Activated CD8-positive, alpha-beta memory T cell treated with anti-CD3 and anti-CD28 coated beads, Interleukin-2, amount 50 U/mL, for 24 hours (primary cell): ENCODE results near the gene CEMIP2.
"Not testable (repeated sequence)": the region's sequence is repeated elsewhere in the genome, so short reads cannot be mapped to it uniquely, and the experiment has no call there.

Source experiments
- DNase-seq: peaks from one replicate; pipeline ENCODE4 v3.0.0-alpha.2; 2020; ENCODE audit errors: extremely low read depth

Gene CEMIP2

DNA sequence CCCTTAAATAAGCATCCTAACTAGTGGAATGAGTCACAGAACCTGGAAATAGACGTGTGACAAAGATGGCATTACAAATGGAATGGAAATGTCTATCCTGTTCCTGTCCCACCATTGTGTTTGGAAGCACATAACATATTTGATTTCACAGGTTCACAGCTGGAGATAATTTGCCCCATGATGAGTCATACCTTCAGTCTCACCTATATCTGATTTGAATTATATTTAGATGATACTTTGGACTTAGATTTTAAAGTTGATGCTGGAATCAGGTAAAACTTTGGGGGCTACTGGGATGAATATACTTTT is 92.5 kb downstream of the CEMIP2 start:
- no peak for DNase-seq

DNA sequence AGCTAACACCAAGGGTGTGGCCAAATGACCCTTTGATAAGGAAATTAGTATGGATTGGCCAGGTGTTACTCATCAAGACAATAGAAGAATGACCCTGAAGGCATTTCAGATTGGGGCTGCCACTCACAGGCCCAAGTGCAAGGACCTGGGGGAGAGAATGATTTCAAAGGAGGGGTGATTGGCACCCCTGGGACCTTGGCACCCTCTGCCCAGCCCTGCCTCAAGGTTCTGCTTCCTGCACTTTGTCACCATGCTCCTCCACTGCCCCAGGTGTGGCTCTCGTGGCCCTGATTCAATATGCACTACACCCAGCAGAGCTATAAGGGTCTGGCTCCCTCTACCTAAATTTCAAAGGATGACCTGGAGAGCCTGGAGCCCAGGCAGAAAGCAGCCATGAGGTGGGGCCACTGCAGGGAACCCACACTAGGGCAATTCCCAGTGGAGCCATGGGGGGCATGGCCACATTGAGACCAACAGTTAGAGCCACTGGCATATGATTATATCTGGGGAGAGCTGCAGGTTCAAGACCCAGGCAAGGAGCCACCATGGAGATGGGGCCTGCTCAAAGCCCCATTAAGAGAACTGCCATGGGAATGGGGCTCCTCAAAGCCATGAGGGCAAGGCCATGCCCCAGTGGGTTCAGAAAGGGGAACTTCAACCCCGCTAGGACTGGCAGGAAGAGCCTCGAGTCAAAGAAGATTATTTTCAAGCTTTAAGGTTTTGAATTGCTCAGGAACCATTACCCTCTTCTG is 93.0 kb downstream of the CEMIP2 start:
- no peak for DNase-seq

DNA sequence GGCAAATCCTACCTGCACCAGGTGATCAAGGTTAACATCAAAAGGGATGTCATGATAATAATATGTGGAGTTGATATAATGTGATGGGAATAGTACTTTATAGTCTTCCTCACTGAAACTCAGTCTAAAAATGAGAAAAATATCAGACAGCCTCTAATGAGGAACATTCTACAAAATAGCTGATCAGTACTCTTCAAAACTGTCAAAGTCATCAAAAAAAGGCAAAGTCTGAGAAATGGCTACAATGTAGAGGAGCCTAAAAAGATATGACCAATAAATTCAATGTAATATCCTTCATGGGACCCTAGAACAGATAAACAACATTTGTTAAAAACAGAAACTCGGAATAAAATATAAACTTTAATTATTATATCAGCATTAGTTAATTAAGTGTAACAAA is 95.7 kb downstream of the CEMIP2 start:
- DNase-seq: no peak

- DNase-seq: no peak
These were observed 97.0 kb downstream of the CEMIP2 start for GRCh38 chr9:71671289-71671688.

DNA sequence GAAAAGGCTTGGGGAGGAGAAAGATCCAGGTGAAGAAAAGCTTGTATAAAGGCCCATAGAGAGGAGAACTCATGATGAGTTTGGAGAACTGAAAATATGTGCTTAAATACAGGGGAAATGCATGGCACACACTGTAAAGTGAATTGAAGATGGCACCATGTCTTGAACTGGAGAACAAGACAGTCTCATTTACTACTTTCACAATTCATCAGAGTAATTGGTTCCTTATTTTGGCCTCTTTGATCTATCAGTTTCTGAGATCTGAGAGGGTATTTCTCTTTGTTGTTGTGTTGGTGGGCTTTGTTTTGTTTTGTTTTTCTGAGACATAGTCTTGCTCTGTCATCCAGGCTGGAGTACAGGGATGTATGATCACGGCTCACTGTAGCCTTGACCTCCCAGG is 98.2 kb downstream of the CEMIP2 start:
- DNase-seq: no peak

GRCh38 chr9:71669284-71669995 is 98.9 kb downstream of the CEMIP2 start:
- no peak for DNase-seq

GRCh38 chr9:71668717-71669116 is 99.6 kb downstream of the CEMIP2 start:
- no peak for DNase-seq

GRCh38 chr9:71665247-71665646 is 103.1 kb downstream of the CEMIP2 start:
- DNase-seq: no peak

- DNase-seq: no peak
These were observed 103.7 kb downstream of the CEMIP2 start for GRCh38 chr9:71664566-71664965.

DNA sequence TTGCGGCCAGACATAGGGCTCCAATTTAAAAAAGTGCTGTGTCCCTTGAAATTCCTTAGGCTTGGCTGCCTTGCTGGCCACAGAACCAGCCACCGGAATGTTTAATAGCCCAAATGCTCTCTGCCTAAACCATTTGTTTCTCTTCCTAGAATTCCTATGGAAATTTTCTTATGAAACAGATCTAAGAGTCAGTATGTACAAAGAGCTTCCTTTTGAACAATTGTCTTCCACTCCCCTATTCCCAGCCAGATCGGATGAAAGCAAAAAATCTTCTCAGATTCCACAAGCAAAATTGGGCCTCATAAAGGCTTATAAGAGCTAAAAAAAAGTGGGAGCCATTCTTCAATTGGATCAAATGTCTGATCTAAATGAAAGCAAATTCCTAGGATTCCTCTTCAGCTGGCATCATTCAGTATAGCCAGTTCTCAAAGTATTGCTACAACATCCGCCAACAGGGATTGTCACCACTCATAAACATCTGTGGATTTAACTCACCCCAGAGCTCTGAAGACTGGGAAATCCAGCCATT is 104.3 kb downstream of the CEMIP2 start:
- DNase-seq: no peak

- no peak for DNase-seq
These were observed 105.1 kb downstream of the CEMIP2 start for GRCh38 chr9:71663216-71663615.

GRCh38 chr9:71662082-71662481 is 106.2 kb downstream of the CEMIP2 start:
- no peak for DNase-seq

DNA sequence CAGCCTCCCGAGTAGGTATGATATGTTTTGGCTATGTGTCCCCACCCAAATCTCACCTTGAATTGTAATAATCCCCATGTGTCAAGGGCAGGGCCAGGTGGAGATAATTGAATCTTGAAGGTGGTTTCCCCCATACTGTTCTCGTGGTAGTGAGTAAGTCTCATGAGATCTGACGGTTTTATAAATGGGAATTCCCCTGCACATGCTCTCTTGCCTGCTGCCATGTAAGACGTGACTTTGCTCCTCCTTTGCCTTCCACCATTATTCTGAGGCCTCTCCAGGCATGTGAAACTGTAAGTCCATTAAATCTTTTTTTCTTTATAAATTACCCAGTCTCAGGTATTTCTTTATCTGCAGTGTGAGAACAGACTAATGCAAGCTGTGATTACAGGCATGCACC is 111.0 kb downstream of the CEMIP2 start:
- DNase-seq: not testable (repeated sequence)

GRCh38 chr9:71656496-71656895 is 111.8 kb downstream of the CEMIP2 start:
- no peak for DNase-seq

GRCh38 chr9:71655778-71656177 is 112.5 kb downstream of the CEMIP2 start:
- DNase-seq: no peak

DNA sequence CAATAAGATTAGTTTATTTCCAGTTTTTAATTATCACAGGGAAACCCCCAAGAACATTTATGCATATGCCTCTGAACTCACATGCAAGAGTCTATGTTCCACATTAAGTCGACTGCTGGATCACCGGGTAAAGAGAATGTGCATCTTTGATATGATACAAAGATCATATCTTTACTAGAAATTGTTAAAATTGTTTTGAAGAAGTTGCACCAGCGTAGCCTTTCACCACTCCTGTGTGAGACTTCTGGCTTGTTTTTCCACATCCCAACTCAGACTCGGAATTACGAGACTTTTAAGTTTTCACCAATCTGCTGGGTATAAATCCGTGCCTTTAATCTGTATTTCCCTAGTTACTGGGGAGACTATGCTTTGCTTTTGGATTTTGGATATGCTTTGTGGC is 113.2 kb downstream of the CEMIP2 start:
- DNase-seq: no peak

- no peak for DNase-seq
These were observed 115.8 kb downstream of the CEMIP2 start for GRCh38 chr9:71652480-71652879.

DNA sequence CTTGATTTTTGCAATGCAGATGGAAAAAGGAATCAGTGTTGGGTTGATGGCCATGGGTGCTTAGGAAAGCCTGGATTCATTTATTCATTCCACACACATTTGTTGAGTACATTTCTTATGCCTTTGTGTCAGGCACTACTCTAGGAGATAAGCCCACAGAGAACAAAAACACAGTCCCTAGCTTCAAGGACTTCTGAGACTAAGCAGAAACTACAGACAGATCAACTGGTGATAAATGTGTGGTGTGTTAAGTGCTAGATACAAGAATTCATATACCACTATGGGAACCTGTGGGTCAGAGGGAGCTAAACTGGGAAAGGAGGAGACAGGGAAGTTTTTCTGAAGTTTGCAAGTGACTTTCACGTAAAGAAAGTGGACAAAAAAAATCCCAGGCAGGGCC is 119.9 kb downstream of the CEMIP2 start:
- no peak for DNase-seq

DNA sequence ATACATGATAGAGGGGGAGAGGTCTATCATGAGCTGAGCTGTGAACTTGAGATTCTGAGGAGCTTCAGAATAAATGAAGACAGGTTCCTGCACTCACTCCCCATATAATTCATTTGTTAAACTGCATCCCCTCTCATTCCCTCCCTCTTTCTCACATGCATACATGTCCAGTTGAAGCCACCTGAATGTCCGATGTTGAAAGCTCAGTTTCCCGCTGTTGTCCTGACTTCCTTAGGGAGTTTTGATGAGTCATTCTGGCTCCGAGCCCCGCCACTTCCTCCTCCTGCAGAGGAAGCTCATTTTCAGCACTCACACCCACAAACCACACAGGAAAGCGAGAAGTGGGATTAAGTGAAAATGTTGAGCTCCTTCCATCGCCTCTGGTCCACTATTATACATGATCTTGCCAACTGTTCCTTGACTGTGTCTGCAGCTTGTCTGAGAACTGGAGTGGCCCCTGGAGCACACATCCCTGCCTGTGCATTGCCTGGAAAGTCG is 121.2 kb downstream of the CEMIP2 start:
- DNase-seq: no peak

DNA sequence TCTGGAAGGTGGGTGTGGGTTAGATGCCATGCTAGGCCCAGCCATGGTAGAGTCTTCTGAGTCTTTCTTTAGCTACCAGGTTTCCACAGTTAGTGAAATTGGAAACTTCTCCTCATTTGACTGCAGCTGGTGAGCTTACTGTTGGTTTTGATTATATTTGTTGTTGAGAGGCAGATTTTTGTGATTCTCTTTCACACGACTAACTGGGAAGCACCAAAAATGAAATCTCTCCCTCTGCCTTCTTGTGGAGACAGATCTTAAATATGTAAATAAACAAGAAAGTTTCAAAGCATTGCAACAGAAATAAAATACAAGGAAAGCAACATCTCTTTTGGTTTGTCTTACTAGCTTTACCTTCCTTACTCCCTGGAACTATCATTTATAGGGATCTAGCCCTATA is 122.2 kb downstream of the CEMIP2 start:
- no peak for DNase-seq

- DNase-seq: no peak
These were observed 123.4 kb downstream of the CEMIP2 start for GRCh38 chr9:71644819-71645362.

DNA sequence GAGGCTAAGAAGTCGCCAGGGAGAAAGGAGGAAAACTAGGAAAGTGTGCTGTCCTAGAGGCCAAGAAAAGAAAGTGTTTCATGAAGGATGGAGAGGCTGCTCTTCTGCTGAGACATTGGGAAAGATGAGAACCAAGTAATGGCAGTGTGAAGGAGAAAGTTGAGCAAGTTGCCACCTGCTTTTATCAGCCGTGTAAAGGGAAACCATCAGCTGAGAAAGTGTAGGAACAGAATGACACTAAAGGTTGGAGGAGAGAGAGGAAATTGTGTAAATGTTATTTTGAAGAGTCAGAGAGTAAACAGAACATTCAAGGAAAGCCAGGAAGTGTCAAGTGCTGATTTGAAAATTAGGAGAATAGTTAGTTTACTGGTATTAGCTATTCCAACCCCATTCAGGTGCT is 125.0 kb downstream of the CEMIP2 start:
- no peak for DNase-seq

GRCh38 chr9:71642056-71642455 is 126.3 kb downstream of the CEMIP2 start:
- DNase-seq: no peak
